Measurements from ENCODE around the gene VAMP3. TPM values are rescaled to one million over a fixed set of nuclear protein-coding genes. Genes with fewer than 3 reads are reported as not detected.
A peak's percentile ranks its signal among the peaks of the same experiment; 100 is the strongest.

The VAMP3 gene
- total and polyA plus RNA-seq, 9 of the 15 experiments (the other 6 are each of a cell fraction or from before 2014, with no cell fraction given) = 27.1 to 71.3 (median 47.5) TPM

DNA sequence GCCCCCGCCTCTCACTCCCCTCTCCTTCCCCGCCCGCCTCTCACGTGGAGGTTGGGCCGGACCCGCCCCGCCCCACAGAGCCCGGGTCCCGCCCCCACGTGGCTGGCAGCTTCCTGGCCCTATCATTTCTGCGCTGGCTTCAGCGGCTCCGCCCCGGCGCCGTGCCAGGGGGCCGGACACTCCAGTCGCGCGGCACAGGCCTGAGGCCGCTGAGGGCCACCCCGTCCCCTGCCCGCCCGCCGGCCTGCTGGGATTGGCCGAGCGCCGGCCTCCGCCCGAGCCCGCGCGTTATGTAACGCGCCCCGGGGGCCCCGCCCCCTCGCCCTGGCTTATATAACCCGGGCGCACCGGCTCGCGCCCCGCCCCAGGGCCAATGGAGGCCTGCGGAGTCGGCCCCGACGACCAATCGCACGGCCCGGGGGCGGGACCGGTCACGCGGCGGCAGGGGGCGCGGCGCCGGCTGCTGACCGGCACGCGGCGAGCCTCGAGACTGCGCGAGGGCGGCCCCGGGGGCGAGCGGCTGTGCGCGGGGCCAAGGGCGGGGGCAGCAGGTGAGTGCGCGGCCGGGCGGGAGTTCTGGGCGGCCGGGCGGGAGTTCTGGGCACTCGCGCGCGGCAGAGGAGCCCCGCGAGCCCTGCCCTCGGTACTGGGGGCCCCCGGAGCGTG, 12.9 kb downstream of the VAMP3 start, which contains the start of gene PER3 (continued):
- TF ChIP-seq, protein P1, sequence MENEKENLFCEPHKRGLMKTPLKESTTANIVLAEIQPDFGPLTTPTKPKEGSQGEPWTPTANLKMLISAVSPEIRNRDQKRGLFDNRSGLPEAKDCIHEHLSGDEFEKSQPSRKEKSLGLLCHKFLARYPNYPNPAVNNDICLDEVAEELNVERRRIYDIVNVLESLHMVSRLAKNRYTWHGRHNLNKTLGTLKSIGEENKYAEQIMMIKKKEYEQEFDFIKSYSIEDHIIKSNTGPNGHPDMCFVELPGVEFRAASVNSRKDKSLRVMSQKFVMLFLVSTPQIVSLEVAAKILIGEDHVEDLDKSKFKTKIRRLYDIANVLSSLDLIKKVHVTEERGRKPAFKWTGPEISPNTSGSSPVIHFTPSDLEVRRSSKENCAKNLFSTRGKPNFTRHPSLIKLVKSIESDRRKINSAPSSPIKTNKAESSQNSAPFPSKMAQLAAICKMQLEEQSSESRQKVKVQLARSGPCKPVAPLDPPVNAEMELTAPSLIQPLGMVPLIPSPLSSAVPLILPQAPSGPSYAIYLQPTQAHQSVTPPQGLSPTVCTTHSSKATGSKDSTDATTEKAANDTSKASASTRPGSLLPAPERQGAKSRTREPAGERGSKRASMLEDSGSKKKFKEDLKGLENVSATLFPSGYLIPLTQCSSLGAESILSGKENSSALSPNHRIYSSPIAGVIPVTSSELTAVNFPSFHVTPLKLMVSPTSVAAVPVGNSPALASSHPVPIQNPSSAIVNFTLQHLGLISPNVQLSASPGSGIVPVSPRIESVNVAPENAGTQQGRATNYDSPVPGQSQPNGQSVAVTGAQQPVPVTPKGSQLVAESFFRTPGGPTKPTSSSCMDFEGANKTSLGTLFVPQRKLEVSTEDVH (IDR thresholded peaks at IDR 0.05; ENCODE audit: low read depth, partially characterized antibody) = no peak
- TF ChIP-seq, protein P2, sequence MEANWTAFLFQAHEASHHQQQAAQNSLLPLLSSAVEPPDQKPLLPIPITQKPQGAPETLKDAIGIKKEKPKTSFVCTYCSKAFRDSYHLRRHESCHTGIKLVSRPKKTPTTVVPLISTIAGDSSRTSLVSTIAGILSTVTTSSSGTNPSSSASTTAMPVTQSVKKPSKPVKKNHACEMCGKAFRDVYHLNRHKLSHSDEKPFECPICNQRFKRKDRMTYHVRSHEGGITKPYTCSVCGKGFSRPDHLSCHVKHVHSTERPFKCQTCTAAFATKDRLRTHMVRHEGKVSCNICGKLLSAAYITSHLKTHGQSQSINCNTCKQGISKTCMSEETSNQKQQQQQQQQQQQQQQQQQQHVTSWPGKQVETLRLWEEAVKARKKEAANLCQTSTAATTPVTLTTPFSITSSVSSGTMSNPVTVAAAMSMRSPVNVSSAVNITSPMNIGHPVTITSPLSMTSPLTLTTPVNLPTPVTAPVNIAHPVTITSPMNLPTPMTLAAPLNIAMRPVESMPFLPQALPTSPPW (CRISPR knock-in tag; IDR thresholded peaks at IDR 0.05) = peak; percentile 95
- TF ChIP-seq, protein P3, sequence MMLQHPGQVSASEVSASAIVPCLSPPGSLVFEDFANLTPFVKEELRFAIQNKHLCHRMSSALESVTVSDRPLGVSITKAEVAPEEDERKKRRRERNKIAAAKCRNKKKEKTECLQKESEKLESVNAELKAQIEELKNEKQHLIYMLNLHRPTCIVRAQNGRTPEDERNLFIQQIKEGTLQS (IDR thresholded peaks at IDR 0.05) = no peak
- TF ChIP-seq, protein P3 (CRISPR knock-in tag; conservative IDR thresholded peaks at IDR 0.05) = no peak
- TF ChIP-seq U2AF2 (optimal IDR thresholded peaks at IDR 0.05; ENCODE audit: low read depth, low read length) = no peak
- peak; percentile 56 for TF ChIP-seq NFYB (IDR thresholded peaks at IDR 0.05; ENCODE audit: extremely low read depth, insufficient read length)
- no peak for TF ChIP-seq TAF1 (IDR thresholded peaks at IDR 0.05; ENCODE audit: control insufficient read depth, extremely low read depth, insufficient read depth, low read length, severe bottlenecking)
- TF ChIP-seq GABPB2 (CRISPR knock-in tag; conservative IDR thresholded peaks at IDR 0.05) = no peak
- TF ChIP-seq ZNF3 (CRISPR knock-in tag; IDR thresholded peaks at IDR 0.05) = no peak
- no peak for TF ChIP-seq MAFG (tag; conservative IDR thresholded peaks at IDR 0.05)
- TF ChIP-seq SRSF7 (optimal IDR thresholded peaks at IDR 0.05; ENCODE audit: low read depth, low read length) = no peak
- TF ChIP-seq ZBTB12 (CRISPR knock-in tag; IDR thresholded peaks at IDR 0.05) = peak; percentile 16; the same call in 1 of the 2 replicates
- no peak for TF ChIP-seq HDAC2 (IDR thresholded peaks at IDR 0.05)
- TF ChIP-seq DIDO1 (tag; IDR thresholded peaks at IDR 0.05; ENCODE audit: low read depth) = no peak
- no peak for TF ChIP-seq TOE1 (IDR thresholded peaks at IDR 0.05; ENCODE audit: borderline replicate concordance)
- no peak for TF ChIP-seq TOE1 (CRISPR knock-in tag; IDR thresholded peaks at IDR 0.05; ENCODE audit: borderline replicate concordance, low read depth)
- no peak for TF ChIP-seq RBM15 (IDR thresholded peaks at IDR 0.05; ENCODE audit: insufficient read depth, low read length)
